Endothelial cell (in vitro differentiated cells): ENCODE results near the gene OR4D11. TPM values are rescaled to one million over a fixed set of nuclear protein-coding genes. Genes with fewer than 3 reads are reported as not detected.
A peak's percentile ranks its signal among the peaks of the same experiment; 100 is the strongest.

Experiments used
- DNase-seq: peaks from one replicate; pipeline ENCODE4 v3.0.0; 2021; ENCODE audit warnings: low spot score
- H3K27ac Mint-ChIP-seq: one replicate; pipeline ENCODE4 v1.8.0; 2021; ENCODE audit warnings: mixed read lengths, inconsistent platforms; ENCODE audit not compliant: unreplicated experiment
- H3K27me3 Mint-ChIP-seq: one replicate; pipeline ENCODE4 v1.8.0; 2021; ENCODE audit warnings: mild to moderate bottlenecking, moderate library complexity, mixed read lengths, inconsistent platforms; ENCODE audit not compliant: unreplicated experiment
- H3K36me3 Mint-ChIP-seq: one replicate; pipeline ENCODE4 v1.8.0; 2021; ENCODE audit warnings: mild to moderate bottlenecking, low read depth, mixed read lengths, inconsistent platforms; ENCODE audit not compliant: unreplicated experiment
- H3K4me1 Mint-ChIP-seq: one replicate; pipeline ENCODE4 v1.8.0; 2021; ENCODE audit warnings: mild to moderate bottlenecking, mixed read lengths, inconsistent platforms; ENCODE audit not compliant: unreplicated experiment
- H3K4me3 Mint-ChIP-seq: one replicate; pipeline ENCODE4 v1.8.0; 2021; ENCODE audit warnings: mild to moderate bottlenecking, mixed read lengths, inconsistent platforms; ENCODE audit not compliant: unreplicated experiment
- H3K9me3 Mint-ChIP-seq: one replicate; pipeline ENCODE4 v1.8.0; 2021; ENCODE audit warnings: mixed read lengths, inconsistent platforms; ENCODE audit not compliant: unreplicated experiment
- CTCF ChIP-seq: fragments of 200-600 bp; sonication (generic); IDR thresholded peaks from one replicate; pipeline ENCODE4 v1.5.0; 2021; ENCODE audit warnings: antibody characterized with exemption; ENCODE audit not compliant: unreplicated experiment
- total RNA-seq: library from RNA; stranded (reverse); fragmentation: NEBNext Ultra II Directional; extraction: Animal tissue kit (Norgen Biotek cat#: 25700); gene quantifications from one replicate; pipeline ENCODE4 v1.2.1, GENCODE V29; 2021; ENCODE audit not compliant: unreplicated experiment

Gene OR4D11
- total RNA-seq, 1 donor from 2014 or later: not detected

- peak overlapping the region; percentile 62 for H3K27ac Mint-ChIP-seq
- no peak for TF ChIP-seq CTCF
- H3K36me3 Mint-ChIP-seq: no peaks in the 10 kb centered on the region
- peaks cover 4% of the 10 kb centered on the region for H3K4me1 Mint-ChIP-seq
- H3K4me3 Mint-ChIP-seq: no peak overlapping the region
- peak; percentile 4 for DNase-seq
- H3K27me3 Mint-ChIP-seq: peaks cover 1% of the 10 kb centered on the region
- H3K9me3 Mint-ChIP-seq: no peaks in the 10 kb centered on the region
These were observed 28.2 kb upstream of the OR4D11 start for GRCh38 chr11:59475176-59475575.

- no peak overlapping the region for H3K27ac Mint-ChIP-seq
These were observed 23.5 kb upstream of the OR4D11 start for GRCh38 chr11:59479906-59480305.

GRCh38 chr11:59480359-59480758, 23.0 kb upstream of the OR4D11 start:
- H3K27me3 Mint-ChIP-seq: peaks cover 1% of the 10 kb centered on the region
- no peak for DNase-seq
- H3K9me3 Mint-ChIP-seq: no peaks in the 10 kb centered on the region
- TF ChIP-seq CTCF: no peak
- H3K4me3 Mint-ChIP-seq: no peak overlapping the region
- no peak overlapping the region for H3K27ac Mint-ChIP-seq
- no peaks in the 10 kb centered on the region for H3K36me3 Mint-ChIP-seq
- H3K4me1 Mint-ChIP-seq: peaks cover 2% of the 10 kb centered on the region

More at GRCh38 chr11:59479906-59480305, 23.5 kb upstream of the OR4D11 start:
- peaks cover 4% of the 10 kb centered on the region for H3K4me1 Mint-ChIP-seq
- no peak for DNase-seq
- no peak for TF ChIP-seq CTCF
- H3K27me3 Mint-ChIP-seq: peaks cover 1% of the 10 kb centered on the region
- no peaks in the 10 kb centered on the region for H3K9me3 Mint-ChIP-seq
- no peak overlapping the region for H3K4me3 Mint-ChIP-seq
- H3K36me3 Mint-ChIP-seq: no peaks in the 10 kb centered on the region

- TF ChIP-seq CTCF: no peak
- Mint-ChIP-seq H3K27me3 (no peaks in the 10 kb centered on the region), H3K4me1 (no peaks in the 10 kb centered on the region), H3K4me3 (no peak overlapping the region), H3K36me3 (no peaks in the 10 kb centered on the region), H3K27ac (no peak overlapping the region), H3K9me3 (no peaks in the 10 kb centered on the region)
- no peak for DNase-seq
These were observed 1.4 kb upstream of the OR4D11 start for GRCh38 chr11:59501931-59502330.

GRCh38 chr11:59510941-59511589, 7.7 kb downstream of the OR4D11 start, which contains the start of gene OR4D9:
Gene OR4D9 (plus strand): TSS chr11:59511539. CDS start chr11:59514913, 3,374 bp downstream.
- Mint-ChIP-seq H3K9me3 (no peaks in the 10 kb centered on the region), H3K4me1 (peaks cover 30% of the 10 kb centered on the region), H3K4me3 (no peak within 1 kb of the TSS), H3K36me3 (no peaks in the 10 kb centered on the region), H3K27ac (peak within 1 kb of the TSS; percentile 72), H3K27me3 (no peaks in the 10 kb centered on the region)
- peak; percentile 3 for DNase-seq
- TF ChIP-seq CTCF: no peak
